Measurements from ENCODE around the gene LARGE2. TPM values are rescaled to one million over a fixed set of nuclear protein-coding genes. Genes with fewer than 3 reads are reported as not detected.

The LARGE2 gene
- total and polyA plus RNA-seq, 10 of the 15 experiments (the other 5 are each of a cell fraction or from before 2014, with no cell fraction given), result 0.03 to 0.41 (median 0.19) TPM; not detected in 6

- TF ChIP-seq RAD21 (IDR thresholded peaks at IDR 0.05; ENCODE audit: insufficient read depth, low read depth, low read length) (no peak), WRNIP1 (IDR thresholded peaks at IDR 0.05; ENCODE audit: borderline replicate concordance, low read depth, low read length) (no peak), ZBTB11 (CRISPR knock-in tag; IDR thresholded peaks at IDR 0.05) (no peak), HSF1 (IDR thresholded peaks at IDR 0.05; ENCODE audit: low read depth, low read length) (no peak)
Observed at GRCh38 chr11:45886816-45887520, 35.5 kb upstream of the LARGE2 start (continued).

- Histone ChIP-seq H3K27me3 (replicated peaks in 1 of 2; ENCODE audit: control insufficient read depth in 2 of 2, insufficient read depth in 2 of 2, low read length in 1 of 2) (no peaks in the 10 kb centered on the region), H3K27ac (ENCODE audit: control insufficient read depth, insufficient read depth) (no peak overlapping the region), H3K79me2 (ENCODE audit: control insufficient read depth, insufficient read depth, low read length) (no peaks in the 10 kb centered on the region), H3K36me3 (ENCODE audit: control insufficient read depth in 2 of 2, insufficient read depth in 2 of 2, low read length in 1 of 2) (no peaks in the 10 kb centered on the region), H3K4me1 (ENCODE audit: control insufficient read depth, insufficient read depth, low read length) (no peaks in the 10 kb centered on the region), H3K9me3 (replicated peaks; ENCODE audit: control insufficient read depth, insufficient read depth, low read length) (no peaks in the 10 kb centered on the region), H3K4me3 (no peak overlapping the region), H3K9ac (ENCODE audit: control insufficient read depth, insufficient read depth, low read length) (no peak overlapping the region), H2AFZ (ENCODE audit: control insufficient read depth, low read depth, low read length) (no peak overlapping the region), H3K4me2 (ENCODE audit: control insufficient read depth, insufficient read depth) (no peak overlapping the region), H4K20me1 (ENCODE audit: control insufficient read depth, insufficient read depth) (peaks cover 3% of the 10 kb centered on the region; the same call in 1 of the 2 replicates)
- ChIA-PET POLR2A (no interaction called here), CTCF (no interaction called here), SMC1A (ENCODE audit: uncharacterized antibody, unreplicated experiment) (no interaction called here), RAD21 (ENCODE audit: unreplicated experiment) (no interaction called here)
- WGBS (ENCODE audit: insufficient coverage, insufficient replicate concordance, low lambda C conversion rate, missing lambda C conversion rate), result 81% methylated on average over 10 of the region's 10 CpGs
- intact Hi-C loops (cut with micrococcal nuclease; ENCODE audit: unreplicated experiment) (no loop called here), in situ Hi-C loops (cut with MboI) (no loop called here)
- DNase-seq (ENCODE audit: low read depth, low spot score), result no peak
- no TSS peak for BruUV-seq (replicated peaks)
- no peak for ATAC-seq
- FAIRE-seq, result no peak
- TF ChIP-seq ZNF622 (IDR thresholded peaks at IDR 0.05), result no peak
Observed at GRCh38 chr11:45887587-45887986, 34.9 kb upstream of the LARGE2 start.

All from GM12878 (cell line).